GM18508 (cell line): Measurements from ENCODE around the gene C1orf198.

Experiments used
- ATAC-seq: cut with Tn5 transposase; IDR thresholded peaks from one replicate; pipeline ENCODE4 v1.9.1; 2021; ENCODE audit warnings: moderate number of reproducible peaks; ENCODE audit not compliant: insufficient read depth, unreplicated experiment

Gene C1orf198

GRCh38 chr1:230839173-230839572, 29.1 kb downstream of the C1orf198 start:
- no peak for ATAC-seq

DNA sequence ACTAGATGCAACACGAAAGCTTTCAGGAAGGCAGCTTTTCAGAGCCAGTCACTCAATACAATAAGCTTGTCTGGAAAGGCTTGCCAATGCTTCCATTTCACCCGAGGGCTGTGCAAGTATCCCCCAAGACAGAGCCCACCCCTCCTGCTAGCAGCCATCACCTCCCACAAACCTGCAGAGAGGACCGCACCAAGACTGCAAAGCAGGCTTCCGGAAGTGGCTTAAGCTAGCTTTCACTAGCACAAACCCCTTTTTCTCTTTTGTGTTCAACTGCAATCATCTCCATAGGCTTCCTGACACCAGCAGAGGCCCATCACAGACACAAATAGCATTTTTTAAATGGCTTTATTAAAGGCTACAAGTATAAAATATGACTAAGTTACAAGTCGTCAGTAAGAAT, 31.5 kb downstream of the C1orf198 start:
- no peak for ATAC-seq

DNA sequence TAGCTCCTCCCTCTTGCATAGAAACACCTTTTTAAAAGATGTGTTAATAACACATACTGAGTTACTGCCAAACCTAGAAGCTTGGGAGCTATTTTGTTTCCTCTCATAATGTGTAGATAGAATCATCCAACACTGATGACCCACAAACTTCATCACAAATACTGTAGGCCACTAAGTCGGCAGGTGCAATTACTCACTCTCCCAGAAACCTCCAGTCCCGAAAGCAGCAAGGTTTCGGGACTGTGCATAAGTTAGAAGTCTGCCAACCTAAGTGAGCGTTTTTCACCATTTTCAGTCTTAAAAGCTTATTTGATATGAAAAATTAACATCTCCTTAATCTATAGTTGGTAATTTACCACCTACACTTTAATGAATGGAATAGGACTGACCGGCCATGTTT, 32.0 kb downstream of the C1orf198 start:
- no peak for ATAC-seq

DNA sequence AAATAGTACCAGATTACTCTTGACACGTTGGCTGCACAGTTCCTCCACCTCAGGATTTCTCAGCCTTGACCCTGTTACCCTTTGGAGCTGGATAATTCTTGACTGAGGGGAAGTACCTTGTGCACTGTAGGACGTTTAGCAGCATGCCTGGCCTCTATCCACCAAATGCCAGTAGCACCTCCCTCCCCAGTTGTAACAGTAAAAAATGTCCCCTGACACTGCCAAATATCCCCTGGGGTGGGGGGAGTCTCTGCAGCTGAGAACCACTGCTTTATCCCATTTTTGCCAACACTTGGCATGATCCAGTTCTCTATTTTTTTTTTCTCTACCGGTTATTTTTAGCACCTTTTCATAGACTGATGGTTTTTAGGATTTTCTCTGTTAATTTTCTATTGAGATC, 34.0 kb downstream of the C1orf198 start:
- no peak for ATAC-seq

- no peak for ATAC-seq
These were observed 34.8 kb downstream of the C1orf198 start for GRCh38 chr1:230833511-230833910.

DNA sequence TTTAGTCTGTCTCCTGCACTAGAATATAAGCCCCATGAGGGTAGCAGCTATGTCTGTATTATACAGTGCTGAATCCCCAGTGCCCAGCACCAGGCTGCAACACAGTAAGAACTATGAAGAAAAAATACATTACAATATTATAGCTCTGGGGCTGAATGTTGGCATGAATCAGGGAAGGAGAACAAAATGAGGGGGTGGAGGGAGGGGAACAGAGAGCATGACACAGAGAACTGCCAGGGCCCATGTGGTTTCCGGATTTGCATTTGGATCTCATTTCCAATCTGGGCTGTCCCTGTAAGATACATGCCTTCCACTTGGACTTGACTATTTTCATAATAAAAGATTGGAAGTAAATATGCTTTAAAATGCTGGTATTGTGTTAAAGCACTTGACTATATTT, 35.8 kb downstream of the C1orf198 start:
- ATAC-seq = no peak

DNA sequence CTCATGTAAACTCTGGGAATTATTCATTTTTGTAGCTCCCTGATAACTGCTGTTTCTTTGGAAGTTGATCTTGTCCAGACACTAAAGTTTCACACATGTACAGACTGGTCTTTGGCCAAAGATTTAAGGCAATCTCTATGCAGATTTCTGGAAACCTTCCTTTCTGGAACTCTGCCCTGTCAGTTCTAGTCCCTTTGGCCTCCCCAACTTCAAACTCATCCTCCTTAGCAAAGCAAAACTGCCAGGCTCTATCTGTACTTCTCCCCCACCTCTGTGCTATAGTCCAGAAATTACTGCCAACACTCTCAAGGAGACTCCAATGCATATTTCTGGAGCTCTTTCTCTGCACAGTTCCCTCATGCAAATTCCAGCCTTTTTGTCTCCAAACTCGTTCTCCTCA, 36.5 kb downstream of the C1orf198 start:
- ATAC-seq = no peak

- no peak for ATAC-seq
These were observed 39.9 kb downstream of the C1orf198 start for GRCh38 chr1:230828421-230828820.

DNA sequence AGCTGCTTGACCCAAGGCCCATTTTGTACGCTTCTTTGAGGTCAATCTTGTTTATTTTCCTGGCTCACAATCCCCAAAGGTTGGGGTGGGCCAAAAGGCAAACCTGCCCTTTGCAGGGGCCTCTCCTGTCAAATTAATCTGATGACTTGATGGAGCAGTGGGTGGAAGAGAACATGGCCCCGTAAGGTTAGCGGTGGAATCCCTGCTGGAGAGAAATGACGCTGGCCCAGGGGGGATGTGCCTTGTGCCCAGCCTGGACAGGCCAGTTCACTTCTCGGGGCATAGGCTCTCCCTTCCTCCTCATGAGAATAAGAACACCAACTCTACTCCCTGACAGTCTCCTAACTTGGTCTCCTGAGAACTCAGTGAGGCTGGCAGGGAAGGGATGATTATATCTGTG, 40.5 kb downstream of the C1orf198 start:
- no peak for ATAC-seq

DNA sequence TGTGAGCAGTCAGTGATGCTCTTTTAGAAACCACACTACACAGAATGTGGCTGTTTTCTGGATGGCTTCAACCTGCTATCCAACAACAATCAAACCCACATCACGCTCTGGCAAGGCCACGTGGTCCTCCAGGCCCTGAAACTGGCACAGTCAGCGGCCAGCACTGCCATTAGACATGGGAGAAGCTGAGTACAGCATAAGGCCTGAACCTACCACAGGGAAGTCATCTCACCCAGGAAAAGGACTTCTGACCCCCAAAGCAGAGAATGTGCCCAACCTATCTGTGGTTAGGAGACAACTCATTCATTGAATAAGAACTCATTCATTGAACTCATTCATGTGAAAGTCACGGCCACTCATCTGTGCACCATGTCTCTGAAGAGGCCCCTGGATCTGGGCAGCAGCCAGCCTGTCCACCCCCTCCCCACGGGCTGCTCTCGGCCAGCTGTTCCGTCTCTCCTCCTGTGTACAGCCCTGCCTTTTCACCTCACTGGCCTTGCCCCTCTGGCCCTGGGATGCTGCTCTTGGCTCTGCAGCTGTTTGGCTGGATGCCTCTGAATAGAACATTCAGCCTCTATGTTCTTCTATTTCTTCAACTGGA, 41.1 kb downstream of the C1orf198 start:
- ATAC-seq = no peak

DNA sequence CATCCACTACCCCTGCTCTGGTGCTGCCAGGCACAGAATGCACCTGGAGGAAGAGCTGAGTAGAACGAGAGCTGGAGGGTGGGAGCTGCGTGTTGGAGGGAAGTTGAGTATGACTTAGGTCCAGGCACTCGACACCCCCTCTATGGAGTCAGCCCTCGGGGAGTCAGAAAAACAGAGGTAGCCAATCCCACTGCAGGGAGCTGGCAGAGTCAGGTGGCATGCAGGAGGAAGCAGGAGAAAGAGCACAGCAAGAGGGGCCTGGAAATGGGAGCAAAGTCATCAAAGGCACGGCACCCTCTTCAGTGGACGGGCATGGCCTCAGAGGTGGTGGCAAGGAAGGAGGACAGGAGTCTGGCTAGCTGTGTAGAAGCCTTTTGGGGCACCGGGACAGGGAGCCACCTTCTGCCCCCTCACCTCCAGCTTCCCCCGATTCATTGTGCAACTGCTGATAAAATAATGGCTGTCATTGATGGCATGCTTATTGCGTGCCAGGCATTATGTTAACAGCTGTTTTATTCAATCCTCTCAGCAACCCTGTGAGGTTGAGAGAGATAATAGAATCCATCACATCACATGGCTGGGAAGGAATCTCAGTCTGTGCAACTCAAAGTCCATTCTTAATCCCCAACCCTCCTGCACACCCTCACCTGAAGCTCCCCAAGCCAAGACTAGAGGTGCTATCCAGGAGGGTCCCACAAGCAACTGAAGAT, 42.0 kb downstream of the C1orf198 start:
- ATAC-seq = no peak

GRCh38 chr1:230825761-230826160, 42.6 kb downstream of the C1orf198 start:
- ATAC-seq = no peak

- no peak for ATAC-seq
These were observed 43.2 kb downstream of the C1orf198 start for GRCh38 chr1:230824919-230825721.

DNA sequence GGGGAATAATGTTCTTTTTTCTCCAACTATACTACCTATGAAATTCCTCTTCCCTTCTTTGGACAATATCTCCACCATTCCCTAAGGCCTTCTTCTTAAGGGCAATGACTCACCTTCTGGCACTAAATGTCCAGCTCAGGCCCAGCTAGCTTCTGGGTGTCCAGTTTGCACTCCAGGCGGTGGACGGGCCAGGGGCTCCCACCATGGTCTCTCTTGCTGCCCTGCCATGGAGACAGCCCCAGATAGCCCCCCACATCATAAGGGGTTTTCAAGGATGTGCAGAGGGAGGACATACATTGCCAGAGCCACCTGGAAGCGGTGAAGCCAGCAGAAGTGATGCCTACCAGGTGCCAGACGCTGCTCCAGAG, 43.8 kb downstream of the C1orf198 start:
- ATAC-seq = no peak

DNA sequence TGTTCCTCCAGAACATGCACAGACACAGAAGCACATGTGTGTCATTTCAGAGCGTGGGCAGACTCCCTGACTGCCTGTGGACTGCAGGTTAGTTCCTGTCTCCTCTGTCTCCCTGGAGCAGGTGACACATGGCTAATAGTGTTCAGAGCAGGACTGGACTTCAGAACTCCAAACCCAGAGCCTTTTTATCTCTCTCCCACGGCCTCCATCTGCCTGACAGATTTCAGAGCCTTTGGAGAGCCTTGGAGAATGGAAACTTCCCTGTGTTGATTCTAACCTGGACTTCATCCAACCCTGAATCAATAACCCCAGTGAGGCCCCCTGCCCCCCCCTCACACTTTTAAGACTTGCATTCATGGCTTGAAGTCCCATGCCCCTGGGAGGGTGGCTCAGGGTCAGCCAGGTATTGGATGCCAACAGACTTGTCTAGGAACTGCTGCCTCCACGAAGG, 44.4 kb downstream of the C1orf198 start:
- ATAC-seq = no peak

GRCh38 chr1:230823426-230823825, 44.9 kb downstream of the C1orf198 start:
- no peak for ATAC-seq

- ATAC-seq = no peak
These were observed 46.2 kb downstream of the C1orf198 start for GRCh38 chr1:230822092-230822581.

- ATAC-seq = no peak
These were observed 47.0 kb downstream of the C1orf198 start for GRCh38 chr1:230821346-230821745.

DNA sequence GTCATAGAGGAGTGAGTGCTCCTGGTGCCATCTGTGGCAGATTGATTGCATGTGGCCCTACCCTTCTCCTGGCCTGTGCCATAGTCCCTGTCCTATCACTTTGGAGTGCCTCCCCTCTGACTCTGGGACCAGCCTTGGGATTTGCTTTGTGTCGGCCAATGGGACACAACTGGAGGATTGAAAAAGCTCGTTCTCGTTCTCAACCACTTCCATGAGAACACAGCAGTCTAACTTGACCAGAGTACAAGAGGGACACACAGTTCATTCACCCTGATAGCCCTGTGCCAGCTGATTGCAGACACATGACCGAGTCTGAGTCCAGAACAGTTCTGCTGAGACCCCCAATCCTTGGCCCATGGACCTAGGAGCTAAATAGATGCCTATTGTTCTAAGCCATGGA, 47.8 kb downstream of the C1orf198 start:
- no peak for ATAC-seq

- no peak for ATAC-seq
These were observed 48.3 kb downstream of the C1orf198 start for GRCh38 chr1:230819976-230820375.

DNA sequence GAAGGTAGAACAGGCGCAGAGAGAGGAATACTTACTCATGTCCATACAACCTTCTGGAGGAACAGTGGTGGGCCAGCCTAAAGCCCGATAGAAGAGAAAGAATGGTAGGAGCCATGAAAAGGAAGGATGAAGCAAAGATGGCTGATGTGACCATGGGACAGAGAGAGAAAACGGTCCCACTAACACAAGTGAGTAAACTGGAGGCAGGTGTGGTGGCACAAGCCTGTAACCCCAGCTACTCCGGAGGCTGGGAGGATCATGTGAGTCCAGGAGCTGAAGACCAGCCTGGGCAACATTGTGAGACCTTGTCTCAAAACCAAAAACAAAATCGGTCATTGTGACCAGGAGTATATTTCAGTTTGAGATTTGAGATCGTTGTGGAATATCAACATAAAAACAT, 49.4 kb downstream of the C1orf198 start:
- no peak for ATAC-seq
